Urinary bladder (tissue), 2 donors: ENCODE data around the gene FAHD1. TPM values are rescaled to one million over a fixed set of nuclear protein-coding genes. Genes with fewer than 3 reads are reported as not detected.

Experiments used
- polyA plus RNA-seq: library from polyadenylated mRNA; stranded (reverse); fragments of 200-250 nt; gene quantifications from one replicate; pipeline ENCODE4 v1.2.3, GENCODE V29; 2013
- total RNA-seq: library from RNA; depleted of rRNA; stranded (reverse); fragments of >200 nt; gene quantifications from one replicate; pipeline ENCODE4 v1.2.3, GENCODE V29; 2014
- donor health status: healthy.

The FAHD1 gene
- total and polyA plus RNA-seq, 2 donors = 34.0 to 35.2 TPM

Other genes with a start within 250 kb of the FAHD1 start
- 22.2 TPM for gene IFT140, start 215.1 kb upstream of the FAHD1 start, total RNA-seq
- gene IFT140, start 215.1 kb upstream of the FAHD1 start, polyA plus RNA-seq = 18.3 TPM
- 10.3 TPM for gene CRAMP1, start 214.8 kb upstream of the FAHD1 start, total RNA-seq
- gene CRAMP1, start 214.8 kb upstream of the FAHD1 start, polyA plus RNA-seq = 11.2 TPM
- gene JPT2, start 148.9 kb upstream of the FAHD1 start, total RNA-seq = 37.3 TPM
- 30.7 TPM for gene JPT2, start 148.9 kb upstream of the FAHD1 start, polyA plus RNA-seq
- gene MAPK8IP3, start 121.0 kb upstream of the FAHD1 start, total RNA-seq = 36.8 TPM
- 47.0 TPM for gene MAPK8IP3, start 121.0 kb upstream of the FAHD1 start, polyA plus RNA-seq
- 19.1 TPM for gene NME3, start 55.7 kb upstream of the FAHD1 start, total RNA-seq
- 121 TPM for gene NME3, start 55.7 kb upstream of the FAHD1 start, polyA plus RNA-seq
- gene EME2, start 54.4 kb upstream of the FAHD1 start, total RNA-seq = 8.1 TPM
- gene EME2, start 54.4 kb upstream of the FAHD1 start, polyA plus RNA-seq = 6.3 TPM
- 21.9 TPM for gene MRPS34, start 54.1 kb upstream of the FAHD1 start, total RNA-seq
- 98.2 TPM for gene MRPS34, start 54.1 kb upstream of the FAHD1 start, polyA plus RNA-seq
- 29.2 TPM for gene SPSB3, start 44.6 kb upstream of the FAHD1 start, total RNA-seq
- gene SPSB3, start 44.6 kb upstream of the FAHD1 start, polyA plus RNA-seq = 81.7 TPM
- gene NUBP2, start 44.2 kb upstream of the FAHD1 start, total RNA-seq = 29.5 TPM
- gene NUBP2, start 44.2 kb upstream of the FAHD1 start, polyA plus RNA-seq = 82.0 TPM
- 0.11 TPM for gene IGFALS, start 33.5 kb upstream of the FAHD1 start, total RNA-seq
- 0.22 TPM for gene IGFALS, start 33.5 kb upstream of the FAHD1 start, polyA plus RNA-seq
- 20.9 TPM for gene HAGH, start 381 bp upstream of the FAHD1 start, total RNA-seq
- gene HAGH, start 381 bp upstream of the FAHD1 start, polyA plus RNA-seq = 96.0 TPM
- not detected for gene MEIOB, start 45.0 kb downstream of the FAHD1 start, total RNA-seq
- gene MEIOB, start 45.0 kb downstream of the FAHD1 start, polyA plus RNA-seq = not detected
- 1.8 TPM for gene HS3ST6, start 91.2 kb downstream of the FAHD1 start, total RNA-seq
- gene HS3ST6, start 91.2 kb downstream of the FAHD1 start, polyA plus RNA-seq = 1.6 TPM
- gene MSRB1, start 116.0 kb downstream of the FAHD1 start, total RNA-seq = 4.0 TPM
- 107 TPM for gene MSRB1, start 116.0 kb downstream of the FAHD1 start, polyA plus RNA-seq
- gene RPL3L, start 127.5 kb downstream of the FAHD1 start, total RNA-seq = 1.2 TPM
- gene RPL3L, start 127.5 kb downstream of the FAHD1 start, polyA plus RNA-seq = not detected
- gene NDUFB10, start 132.3 kb downstream of the FAHD1 start, total RNA-seq = 71.2 TPM
- 308 TPM for gene NDUFB10, start 132.3 kb downstream of the FAHD1 start, polyA plus RNA-seq
- 888 TPM for gene RPS2, start 137.6 kb downstream of the FAHD1 start, total RNA-seq
- gene RPS2, start 137.6 kb downstream of the FAHD1 start, polyA plus RNA-seq = 3,347 TPM
- not detected for gene RNF151, start 139.7 kb downstream of the FAHD1 start, total RNA-seq
- not detected for gene RNF151, start 139.7 kb downstream of the FAHD1 start, polyA plus RNA-seq
- gene TBL3, start 144.8 kb downstream of the FAHD1 start, total RNA-seq = 10.9 TPM
- 50.6 TPM for gene TBL3, start 144.8 kb downstream of the FAHD1 start, polyA plus RNA-seq
- not detected for gene NOXO1, start 154.3 kb downstream of the FAHD1 start, total RNA-seq
- gene NOXO1, start 154.3 kb downstream of the FAHD1 start, polyA plus RNA-seq = 0.16 TPM
- gene GFER, start 157.0 kb downstream of the FAHD1 start, total RNA-seq = 7.7 TPM
- 27.8 TPM for gene GFER, start 157.0 kb downstream of the FAHD1 start, polyA plus RNA-seq
- 2.0 TPM for gene SYNGR3, start 162.8 kb downstream of the FAHD1 start, total RNA-seq
- gene SYNGR3, start 162.8 kb downstream of the FAHD1 start, polyA plus RNA-seq = 1.8 TPM
- gene ZNF598, start 182.6 kb downstream of the FAHD1 start, total RNA-seq = 6.3 TPM
- gene ZNF598, start 182.6 kb downstream of the FAHD1 start, polyA plus RNA-seq = 38.4 TPM
- gene NPW, start 192.6 kb downstream of the FAHD1 start, total RNA-seq = not detected
- 0.08 TPM for gene NPW, start 192.6 kb downstream of the FAHD1 start, polyA plus RNA-seq
- 25.9 TPM for gene NHERF2, start 199.7 kb downstream of the FAHD1 start, total RNA-seq
- 111 TPM for gene NHERF2, start 199.7 kb downstream of the FAHD1 start, polyA plus RNA-seq
- 13.7 TPM for gene NTHL1, start 220.6 kb downstream of the FAHD1 start, total RNA-seq
- gene NTHL1, start 220.6 kb downstream of the FAHD1 start, polyA plus RNA-seq = 28.5 TPM
- gene TSC2, start 220.8 kb downstream of the FAHD1 start, total RNA-seq = 50.2 TPM
- 55.9 TPM for gene TSC2, start 220.8 kb downstream of the FAHD1 start, polyA plus RNA-seq